ENCODE measurements around the gene CLCN4. TPM values are rescaled to one million over a fixed set of nuclear protein-coding genes. Genes with fewer than 3 reads are reported as not detected.

The CLCN4 gene
- polyA plus RNA-seq, 3 donors: 4.5 to 4.9 (median 4.6) TPM

- no peak for DNase-seq (ENCODE audit: extremely low read depth in 1 of 11, low read depth in 9 of 11, low spot score in 4 of 11)
Measured at GRCh38 chrX:10213716-10214115, 56.9 kb downstream of the CLCN4 start.

GRCh38 chrX:10216208-10216607 lies 59.4 kb downstream of the CLCN4 start:
- no peak for DNase-seq (ENCODE audit: extremely low read depth in 1 of 11, low read depth in 9 of 11, low spot score in 4 of 11)

GRCh38 chrX:10217198-10217597 lies 60.4 kb downstream of the CLCN4 start:
- DNase-seq (ENCODE audit: extremely low read depth in 1 of 11, low read depth in 9 of 11, low spot score in 4 of 11): no peak

- DNase-seq (ENCODE audit: extremely low read depth in 1 of 11, low read depth in 9 of 11, low spot score in 4 of 11): no peak
Measured at GRCh38 chrX:10221651-10222050, 64.9 kb downstream of the CLCN4 start.

GRCh38 chrX:10223276-10223675 lies 66.5 kb downstream of the CLCN4 start:
- DNase-seq (ENCODE audit: extremely low read depth in 1 of 11, low read depth in 9 of 11, low spot score in 4 of 11): no peak

- DNase-seq (ENCODE audit: extremely low read depth in 1 of 11, low read depth in 9 of 11, low spot score in 4 of 11): no peak
Measured at GRCh38 chrX:10223781-10224180, 67.0 kb downstream of the CLCN4 start.

- DNase-seq (ENCODE audit: extremely low read depth in 1 of 11, low read depth in 9 of 11, low spot score in 4 of 11): no peak
Measured at GRCh38 chrX:10230222-10230621, 73.4 kb downstream of the CLCN4 start.

- DNase-seq (ENCODE audit: extremely low read depth in 1 of 11, low read depth in 9 of 11, low spot score in 4 of 11): no peak
Measured at GRCh38 chrX:10231461-10231860, 74.7 kb downstream of the CLCN4 start.

GRCh38 chrX:10233173-10233572 lies 76.4 kb downstream of the CLCN4 start:
- no peak for DNase-seq (ENCODE audit: extremely low read depth in 1 of 11, low read depth in 9 of 11, low spot score in 4 of 11)

GRCh38 chrX:10233696-10234095 lies 76.9 kb downstream of the CLCN4 start:
- DNase-seq (ENCODE audit: extremely low read depth in 1 of 11, low read depth in 9 of 11, low spot score in 4 of 11): no peak

- no peak for DNase-seq (ENCODE audit: extremely low read depth in 1 of 11, low read depth in 9 of 11, low spot score in 4 of 11)
Measured at GRCh38 chrX:10235851-10236250, 79.1 kb downstream of the CLCN4 start.

- DNase-seq (ENCODE audit: extremely low read depth in 1 of 11, low read depth in 9 of 11, low spot score in 4 of 11): no peak
Measured at GRCh38 chrX:10237241-10237640, 80.5 kb downstream of the CLCN4 start.

- no peak for DNase-seq (ENCODE audit: extremely low read depth in 1 of 11, low read depth in 9 of 11, low spot score in 4 of 11)
Measured at GRCh38 chrX:10239611-10240064, 82.9 kb downstream of the CLCN4 start.

GRCh38 chrX:10240918-10241317 lies 84.1 kb downstream of the CLCN4 start:
- no peak for DNase-seq (ENCODE audit: extremely low read depth in 1 of 11, low read depth in 9 of 11, low spot score in 4 of 11)

- DNase-seq (ENCODE audit: extremely low read depth in 1 of 11, low read depth in 9 of 11, low spot score in 4 of 11): no peak
Measured at GRCh38 chrX:10242026-10242425, 85.3 kb downstream of the CLCN4 start.

GRCh38 chrX:10243106-10243505 lies 86.3 kb downstream of the CLCN4 start:
- DNase-seq (ENCODE audit: extremely low read depth in 1 of 11, low read depth in 9 of 11, low spot score in 4 of 11): no peak

- no peak for DNase-seq (ENCODE audit: extremely low read depth in 1 of 11, low read depth in 9 of 11, low spot score in 4 of 11)
Measured at GRCh38 chrX:10244915-10245622, 88.3 kb downstream of the CLCN4 start.

- no peak for DNase-seq (ENCODE audit: extremely low read depth in 1 of 11, low read depth in 9 of 11, low spot score in 4 of 11)
Measured at GRCh38 chrX:10245886-10246285, 89.1 kb downstream of the CLCN4 start.

GRCh38 chrX:10246297-10246696 lies 89.5 kb downstream of the CLCN4 start:
- no peak for DNase-seq (ENCODE audit: extremely low read depth in 1 of 11, low read depth in 9 of 11, low spot score in 4 of 11)

- DNase-seq (ENCODE audit: extremely low read depth in 1 of 11, low read depth in 9 of 11, low spot score in 4 of 11): no peak
Measured at GRCh38 chrX:10246846-10247245, 90.1 kb downstream of the CLCN4 start.

GRCh38 chrX:10254739-10255138 lies 98.0 kb downstream of the CLCN4 start:
- no peak for DNase-seq (ENCODE audit: extremely low read depth in 1 of 11, low read depth in 9 of 11, low spot score in 4 of 11)
